NCI-H345 treated with DMSO at 0.1 percent for 48 hours (cell line): ENCODE data around the gene KCNJ9.

Source experiments
- DNase-seq: peaks from one replicate; lab custom pipeline; 2025; ENCODE audit not compliant: unreplicated experiment; lab: John Stamatoyannopoulos, UW

The KCNJ9 gene

GRCh38 chr1:160064746-160065145 is 16.6 kb upstream of the KCNJ9 start:
- DNase-seq = no peak

GRCh38 chr1:160066829-160067745 is 14.3 kb upstream of the KCNJ9 start:
- no peak for DNase-seq

- no peak for DNase-seq
These were observed 13.1 kb upstream of the KCNJ9 start for GRCh38 chr1:160068225-160068624.

- no peak for DNase-seq
These were observed 11.7 kb upstream of the KCNJ9 start, which contains the start of gene KCNJ10 for GRCh38 chr1:160069460-160070231. TSS of gene KCNJ10 (minus strand) at chr1:160070160. CDS start at chr1:160042532, 27,628 bp downstream.

- DNase-seq = peak; percentile 51
These were observed 10.8 kb upstream of the KCNJ9 start for GRCh38 chr1:160070243-160071163.

GRCh38 chr1:160071289-160071688 is 10.0 kb upstream of the KCNJ9 start:
- DNase-seq = no peak

GRCh38 chr1:160074865-160075264 is 6.5 kb upstream of the KCNJ9 start:
- DNase-seq = no peak

GRCh38 chr1:160075836-160076235 is 5.5 kb upstream of the KCNJ9 start:
- no peak for DNase-seq

- no peak for DNase-seq
These were observed 5.0 kb upstream of the KCNJ9 start for GRCh38 chr1:160076295-160076694.

- no peak for DNase-seq
These were observed 3.9 kb upstream of the KCNJ9 start for GRCh38 chr1:160077486-160077885.

GRCh38 chr1:160078512-160079195 is 2.7 kb upstream of the KCNJ9 start:
- peak; percentile 5 for DNase-seq

- no peak for DNase-seq
These were observed 1.9 kb upstream of the KCNJ9 start for GRCh38 chr1:160079448-160079847.

- no peak for DNase-seq
These were observed 797 bp upstream of the KCNJ9 start for GRCh38 chr1:160080381-160081100.

GRCh38 chr1:160082487-160082886 is 1.1 kb downstream of the KCNJ9 start:
- DNase-seq = no peak

- no peak for DNase-seq
These were observed 1.6 kb downstream of the KCNJ9 start for GRCh38 chr1:160082926-160083325.

- DNase-seq = peak; percentile 11
These were observed 2.8 kb downstream of the KCNJ9 start for GRCh38 chr1:160083968-160084770.

- DNase-seq = no peak
These were observed 3.5 kb downstream of the KCNJ9 start for GRCh38 chr1:160084771-160085321.

GRCh38 chr1:160085686-160086455 is 4.5 kb downstream of the KCNJ9 start:
- DNase-seq = peak; percentile 23
